ENCODE results near the gene MSN.

DNA sequence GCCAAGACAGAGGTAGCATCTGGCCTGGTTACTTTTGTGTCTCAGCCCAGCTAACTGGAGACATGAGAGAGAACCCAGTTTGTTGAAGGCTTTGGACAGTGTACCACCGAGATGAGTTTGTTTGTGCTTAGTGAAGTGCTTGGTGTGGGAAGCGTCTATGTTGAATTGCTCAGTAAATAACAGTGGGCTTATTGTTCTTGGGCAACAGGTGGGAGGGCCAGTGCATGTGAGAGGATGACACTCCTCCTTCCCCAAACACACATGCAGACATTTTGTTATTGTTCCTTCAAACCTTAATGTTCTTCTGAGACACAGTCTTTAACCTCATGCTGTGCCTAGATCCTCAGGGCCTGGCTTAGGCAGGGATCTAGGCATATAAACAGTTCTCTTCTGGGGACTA lies 39.7 kb downstream of the MSN start:
- no peak for TF ChIP-seq FOXP2 (optimal IDR thresholded peaks at IDR 0.05; ENCODE audit: control extremely low read depth, extremely low read length, insufficient read depth)
- TF ChIP-seq EZH2 (IDR thresholded peaks at IDR 0.05) = no peak
